Measurements from ENCODE around the gene ZBTB20.

DNA sequence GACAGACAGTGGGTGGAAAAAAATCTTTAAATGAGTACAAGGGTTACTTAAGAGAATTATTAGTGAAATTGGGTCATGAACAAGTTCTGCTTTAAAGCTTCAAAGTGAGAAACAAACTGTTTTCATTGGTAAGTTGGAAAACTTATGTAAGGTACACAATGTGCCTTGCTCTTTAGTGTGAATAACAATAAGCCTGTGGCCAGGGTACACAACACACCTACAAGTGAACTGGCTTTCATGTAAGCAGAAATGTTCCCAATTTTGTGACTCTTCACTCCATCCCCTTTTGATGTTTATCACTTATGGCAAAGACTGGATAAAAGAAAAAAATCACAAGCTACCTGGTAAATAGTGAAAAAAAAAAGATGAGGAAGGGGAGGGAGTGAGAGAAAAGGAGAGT is 253.7 kb downstream of the ZBTB20 start:
- TF ChIP-seq, protein P1, sequence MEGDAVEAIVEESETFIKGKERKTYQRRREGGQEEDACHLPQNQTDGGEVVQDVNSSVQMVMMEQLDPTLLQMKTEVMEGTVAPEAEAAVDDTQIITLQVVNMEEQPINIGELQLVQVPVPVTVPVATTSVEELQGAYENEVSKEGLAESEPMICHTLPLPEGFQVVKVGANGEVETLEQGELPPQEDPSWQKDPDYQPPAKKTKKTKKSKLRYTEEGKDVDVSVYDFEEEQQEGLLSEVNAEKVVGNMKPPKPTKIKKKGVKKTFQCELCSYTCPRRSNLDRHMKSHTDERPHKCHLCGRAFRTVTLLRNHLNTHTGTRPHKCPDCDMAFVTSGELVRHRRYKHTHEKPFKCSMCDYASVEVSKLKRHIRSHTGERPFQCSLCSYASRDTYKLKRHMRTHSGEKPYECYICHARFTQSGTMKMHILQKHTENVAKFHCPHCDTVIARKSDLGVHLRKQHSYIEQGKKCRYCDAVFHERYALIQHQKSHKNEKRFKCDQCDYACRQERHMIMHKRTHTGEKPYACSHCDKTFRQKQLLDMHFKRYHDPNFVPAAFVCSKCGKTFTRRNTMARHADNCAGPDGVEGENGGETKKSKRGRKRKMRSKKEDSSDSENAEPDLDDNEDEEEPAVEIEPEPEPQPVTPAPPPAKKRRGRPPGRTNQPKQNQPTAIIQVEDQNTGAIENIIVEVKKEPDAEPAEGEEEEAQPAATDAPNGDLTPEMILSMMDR (IDR thresholded peaks at IDR 0.05; ENCODE audit: borderline replicate concordance, extremely low read depth, low read length, poor library complexity, severe bottlenecking), result no peak
- no peak for TF ChIP-seq EZH2 (IDR thresholded peaks at IDR 0.05; ENCODE audit: borderline replicate concordance, low read depth, low read length, severe bottlenecking)

Measured in DND-41 (cell line).